HEK293T (cell line): ENCODE results near the gene ARMC10.

Source experiments
- FOXK2 ChIP-seq: fragments of 450-650 bp; IDR thresholded peaks from 2 replicates; pipeline ENCODE4 v1.6.1; 2016; ENCODE audit warnings: mild to moderate bottlenecking
- FOXM1 ChIP-seq: fragments of 450-650 bp; IDR thresholded peaks from 2 replicates; pipeline ENCODE4 v1.6.1; 2017; ENCODE audit warnings: mild to moderate bottlenecking, borderline replicate concordance
- L3MBTL2 ChIP-seq: fragments of 450-650 bp; conservative IDR thresholded peaks from 2 replicates; pipeline ENCODE4 v1.6.1; 2016; ENCODE audit warnings: mild to moderate bottlenecking
- LEF1 ChIP-seq: fragments of 450-650 bp; IDR thresholded peaks from 2 replicates; pipeline ENCODE4 v1.6.1; 2017; ENCODE audit warnings: mild to moderate bottlenecking, borderline replicate concordance

DNA sequence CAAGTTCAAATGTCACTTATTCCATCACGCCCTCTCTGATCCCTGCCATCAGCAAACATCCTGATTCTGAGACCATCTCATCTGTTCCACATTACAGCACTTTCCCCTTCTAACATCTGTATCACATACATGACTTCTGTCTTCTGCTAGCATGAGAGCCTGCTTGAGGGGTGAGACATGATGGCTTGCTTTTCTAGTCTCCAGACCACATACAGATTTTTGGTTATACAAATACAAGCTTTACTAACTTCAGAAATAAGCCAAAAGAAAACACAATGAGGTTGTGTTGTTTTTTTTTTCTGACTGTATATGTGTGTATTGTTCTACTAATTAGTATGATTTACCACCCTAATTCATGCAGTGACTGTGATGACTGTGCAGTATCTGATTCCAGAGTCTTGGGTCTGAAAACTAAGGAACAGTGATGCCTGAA is 39.7 kb downstream of the ARMC10 start:
- no peak for TF ChIP-seq FOXM1
- no peak for TF ChIP-seq LEF1
- no peak for TF ChIP-seq L3MBTL2
- TF ChIP-seq FOXK2: no peak
